Gastrocnemius medialis (tissue), 4 donors: ENCODE results near the gene APH1B.

Experiments used
- CTCF ChIP-seq, 5 experiments: fragments of 450-650 bp in 3 of 5; fragments of 200-600 bp in 2 of 5; sonication (generic) in 2 of 5; IDR thresholded peaks in 4 of 5; conservative IDR thresholded peaks in 1 of 5; 1 replicate in 4 of 5; 2 replicates in 1 of 5; pipeline ENCODE4 v1.5.1; 2016 to 2019; ENCODE audit warnings: antibody characterized with exemption in 5 of 5, mild to moderate bottlenecking in 3 of 5, moderate library complexity in 3 of 5
- POLR2A ChIP-seq, 2 donors: fragments of 450-650 bp; IDR thresholded peaks; one replicate each; pipeline ENCODE4 v1.6.1; 2017; ENCODE audit warnings: antibody characterized with exemption in 2 of 2, mild to moderate bottlenecking in 2 of 2, moderate library complexity in 2 of 2

GRCh38 chr15:63294359-63294758, 17.0 kb downstream of the APH1B start:
- TF ChIP-seq CTCF (IDR thresholded peaks at IDR 0.05 in 4 of 5, conservative IDR thresholded peaks at IDR 0.05 in 1 of 5) (no peak), POLR2A (IDR thresholded peaks at IDR 0.05) (no peak)
